Measurements from ENCODE around the gene CDKAL1. TPM values are rescaled to one million over a fixed set of nuclear protein-coding genes. Genes with fewer than 3 reads are reported as not detected.

The CDKAL1 gene
- total RNA-seq, 1 donor from 2014 or later = 34.3 TPM

GRCh38 chr6:20847904-20848303, 313.6 kb downstream of the CDKAL1 start:
- DNase-seq (ENCODE audit: low spot score, unreplicated experiment) = no peak
- H3K27ac Mint-ChIP-seq = no peak overlapping the region
- no peak overlapping the region for H3K4me3 Mint-ChIP-seq (ENCODE audit: low read depth)
- H3K4me1 Mint-ChIP-seq (ENCODE audit: low read depth) = peaks cover 37% of the 10 kb centered on the region
- TF ChIP-seq CTCF (IDR thresholded peaks at IDR 0.05; ENCODE audit: unreplicated experiment) = no peak
- H3K36me3 Mint-ChIP-seq (ENCODE audit: insufficient read depth) = peaks cover 6% of the 10 kb centered on the region
- H3K27me3 Mint-ChIP-seq = no peaks in the 10 kb centered on the region
- no peaks in the 10 kb centered on the region for H3K9me3 Mint-ChIP-seq (ENCODE audit: low read depth)

GRCh38 chr6:20850686-20851416, 316.6 kb downstream of the CDKAL1 start:
- H3K27ac Mint-ChIP-seq = peak overlapping the region; percentile 90
- peaks cover 56% of the 10 kb centered on the region for H3K4me1 Mint-ChIP-seq (ENCODE audit: low read depth)
- no peak for DNase-seq (ENCODE audit: low spot score, unreplicated experiment)
- TF ChIP-seq CTCF (IDR thresholded peaks at IDR 0.05; ENCODE audit: unreplicated experiment) = no peak
- peak overlapping the region; percentile 22 for H3K4me3 Mint-ChIP-seq (ENCODE audit: low read depth)
- H3K27me3 Mint-ChIP-seq = no peaks in the 10 kb centered on the region
- H3K9me3 Mint-ChIP-seq (ENCODE audit: low read depth) = no peaks in the 10 kb centered on the region
- peaks cover 6% of the 10 kb centered on the region for H3K36me3 Mint-ChIP-seq (ENCODE audit: insufficient read depth)

GRCh38 chr6:20851795-20852194, 317.5 kb downstream of the CDKAL1 start:
- no peak overlapping the region for H3K4me3 Mint-ChIP-seq (ENCODE audit: low read depth)

GRCh38 chr6:20853828-20854227, 319.6 kb downstream of the CDKAL1 start:
- H3K4me1 Mint-ChIP-seq (ENCODE audit: low read depth) = peaks cover 54% of the 10 kb centered on the region
- peak overlapping the region; percentile 0 for H3K4me3 Mint-ChIP-seq (ENCODE audit: low read depth)
- H3K27me3 Mint-ChIP-seq = no peaks in the 10 kb centered on the region
- DNase-seq (ENCODE audit: low spot score, unreplicated experiment) = no peak
- H3K27ac Mint-ChIP-seq = peak overlapping the region; percentile 77
- H3K36me3 Mint-ChIP-seq (ENCODE audit: insufficient read depth) = no peaks in the 10 kb centered on the region
- no peaks in the 10 kb centered on the region for H3K9me3 Mint-ChIP-seq (ENCODE audit: low read depth)
- TF ChIP-seq CTCF (IDR thresholded peaks at IDR 0.05; ENCODE audit: unreplicated experiment) = no peak

More at GRCh38 chr6:20851795-20852194, 317.5 kb downstream of the CDKAL1 start:
- peaks cover 59% of the 10 kb centered on the region for H3K4me1 Mint-ChIP-seq (ENCODE audit: low read depth)
- DNase-seq (ENCODE audit: low spot score, unreplicated experiment) = no peak
- no peak for TF ChIP-seq CTCF (IDR thresholded peaks at IDR 0.05; ENCODE audit: unreplicated experiment)
- H3K9me3 Mint-ChIP-seq (ENCODE audit: low read depth) = no peaks in the 10 kb centered on the region
- peak overlapping the region; percentile 46 for H3K27ac Mint-ChIP-seq
- H3K36me3 Mint-ChIP-seq (ENCODE audit: insufficient read depth) = peaks cover 6% of the 10 kb centered on the region
- no peaks in the 10 kb centered on the region for H3K27me3 Mint-ChIP-seq

GRCh38 chr6:20856681-20857288, 322.5 kb downstream of the CDKAL1 start:
- no peak for TF ChIP-seq CTCF (IDR thresholded peaks at IDR 0.05; ENCODE audit: unreplicated experiment)
- no peaks in the 10 kb centered on the region for H3K36me3 Mint-ChIP-seq (ENCODE audit: insufficient read depth)
- peaks cover 51% of the 10 kb centered on the region for H3K4me1 Mint-ChIP-seq (ENCODE audit: low read depth)
- no peaks in the 10 kb centered on the region for H3K27me3 Mint-ChIP-seq
- no peaks in the 10 kb centered on the region for H3K9me3 Mint-ChIP-seq (ENCODE audit: low read depth)
- no peak for DNase-seq (ENCODE audit: low spot score, unreplicated experiment)
- no peak overlapping the region for H3K27ac Mint-ChIP-seq
- no peak overlapping the region for H3K4me3 Mint-ChIP-seq (ENCODE audit: low read depth)

Measured in progenitor cell of endocrine pancreas (in vitro differentiated cells).